Ramos (cell line): ENCODE data around the gene FN1.
"Not testable (repeated sequence)": the region's sequence is repeated elsewhere in the genome, so short reads cannot be mapped to it uniquely, and the experiment has no call there.

Experiments
- in situ Hi-C: fragments of 300-500 bp; cut with MboI; formaldehyde crosslinking; loops from one replicate; pipeline ENCODE4 v1.14.3; 2022; ENCODE audit warnings: low sequenced_read_pairs; ENCODE audit not compliant: unreplicated experiment

Gene FN1

GRCh38 chr2:215371915-215372897 lies 63.7 kb downstream of the FN1 start:
- in situ Hi-C loops, result no loop called here

GRCh38 chr2:215370112-215370965 lies 65.5 kb downstream of the FN1 start:
- in situ Hi-C loops, result no loop called here

GRCh38 chr2:215369181-215369760 lies 66.6 kb downstream of the FN1 start:
- in situ Hi-C loops, result no loop called here

- in situ Hi-C loops, result no loop called here
Measured at GRCh38 chr2:215368493-215368809, 67.4 kb downstream of the FN1 start.

GRCh38 chr2:215367662-215368492 lies 68.0 kb downstream of the FN1 start:
- in situ Hi-C loops, result no loop called here

- in situ Hi-C loops, result no loop called here
Measured at GRCh38 chr2:215366440-215367032, 69.3 kb downstream of the FN1 start.

GRCh38 chr2:215365184-215365658 lies 70.6 kb downstream of the FN1 start:
- in situ Hi-C loops, result no loop called here

GRCh38 chr2:215364157-215365155 lies 71.4 kb downstream of the FN1 start:
- in situ Hi-C loops, result no loop called here

- in situ Hi-C loops, result no loop called here
Measured at GRCh38 chr2:215363461-215364156, 72.3 kb downstream of the FN1 start.

- in situ Hi-C loops, result no loop called here
Measured at GRCh38 chr2:215363039-215363438, 72.8 kb downstream of the FN1 start.

- in situ Hi-C loops, result no loop called here
Measured at GRCh38 chr2:215362562-215362904, 73.3 kb downstream of the FN1 start.

- in situ Hi-C loops, result no loop called here
Measured at GRCh38 chr2:215361876-215362561, 73.8 kb downstream of the FN1 start.

- in situ Hi-C loops, result no loop called here
Measured at GRCh38 chr2:215361211-215361875, 74.5 kb downstream of the FN1 start.

GRCh38 chr2:215360596-215360995 lies 75.3 kb downstream of the FN1 start:
- in situ Hi-C loops, result no loop called here

- in situ Hi-C loops, result not testable (repeated sequence)
Measured at GRCh38 chr2:215360059-215360458, 75.8 kb downstream of the FN1 start.

- in situ Hi-C loops, result no loop called here
Measured at GRCh38 chr2:215359576-215359922, 76.3 kb downstream of the FN1 start.
